ENCODE results near the gene RPS14.

The RPS14 gene

GRCh38 chr5:150401376-150402228 lies 47.9 kb downstream of the RPS14 start:
- Histone ChIP-seq H3K27me3 (replicated peaks; ENCODE audit: control insufficient read depth, insufficient read depth, low read length) (no peaks in the 10 kb centered on the region), H3K4me3 (replicated peaks; ENCODE audit: low read depth, low read length) (no peak overlapping the region), H3K36me3 (ENCODE audit: control insufficient read depth, insufficient read depth, low read length) (peaks cover 60% of the 10 kb centered on the region)
- peak; percentile 59 for DNase-seq (ENCODE audit: extremely low read depth, insufficient read length)
- TF ChIP-seq CTCF (IDR thresholded peaks at IDR 0.05; ENCODE audit: insufficient read depth, low read length, poor library complexity, severe bottlenecking), result no peak

GRCh38 chr5:150401076-150401375 lies 48.5 kb downstream of the RPS14 start:
- no peaks in the 10 kb centered on the region for H3K27me3 ChIP-seq (replicated peaks; ENCODE audit: control insufficient read depth, insufficient read depth, low read length)
- H3K36me3 ChIP-seq (ENCODE audit: control insufficient read depth, insufficient read depth, low read length), result peaks cover 59% of the 10 kb centered on the region
- no peak overlapping the region for H3K4me3 ChIP-seq (replicated peaks; ENCODE audit: low read depth, low read length)
- no peak for TF ChIP-seq CTCF (IDR thresholded peaks at IDR 0.05; ENCODE audit: insufficient read depth, low read length, poor library complexity, severe bottlenecking)
- no peak for DNase-seq (ENCODE audit: extremely low read depth, insufficient read length)

GRCh38 chr5:150400316-150401075 lies 49.0 kb downstream of the RPS14 start:
- H3K27me3 ChIP-seq (replicated peaks; ENCODE audit: control insufficient read depth, insufficient read depth, low read length), result no peaks in the 10 kb centered on the region
- TF ChIP-seq CTCF (IDR thresholded peaks at IDR 0.05; ENCODE audit: insufficient read depth, low read length, poor library complexity, severe bottlenecking), result no peak
- peak; percentile 73 for DNase-seq (ENCODE audit: extremely low read depth, insufficient read length)
- H3K36me3 ChIP-seq (ENCODE audit: control insufficient read depth, insufficient read depth, low read length), result peaks cover 58% of the 10 kb centered on the region
- no peak overlapping the region for H3K4me3 ChIP-seq (replicated peaks; ENCODE audit: low read depth, low read length)

- Histone ChIP-seq H3K4me3 (replicated peaks; ENCODE audit: low read depth, low read length) (no peak overlapping the region), H3K27me3 (replicated peaks; ENCODE audit: control insufficient read depth, insufficient read depth, low read length) (no peaks in the 10 kb centered on the region), H3K36me3 (ENCODE audit: control insufficient read depth, insufficient read depth, low read length) (peaks cover 55% of the 10 kb centered on the region)
- no peak for TF ChIP-seq CTCF (IDR thresholded peaks at IDR 0.05; ENCODE audit: insufficient read depth, low read length, poor library complexity, severe bottlenecking)
- peak; percentile 76 for DNase-seq (ENCODE audit: extremely low read depth, insufficient read length)
These were observed 49.9 kb downstream of the RPS14 start for GRCh38 chr5:150399524-150400211.

GRCh38 chr5:150398722-150399523 lies 50.6 kb downstream of the RPS14 start:
- TF ChIP-seq CTCF (IDR thresholded peaks at IDR 0.05; ENCODE audit: insufficient read depth, low read length, poor library complexity, severe bottlenecking), result peak; percentile 76
- Histone ChIP-seq H3K4me3 (replicated peaks; ENCODE audit: low read depth, low read length) (no peak overlapping the region), H3K27me3 (replicated peaks; ENCODE audit: control insufficient read depth, insufficient read depth, low read length) (no peaks in the 10 kb centered on the region), H3K36me3 (ENCODE audit: control insufficient read depth, insufficient read depth, low read length) (peaks cover 52% of the 10 kb centered on the region)
- peak; percentile 78 for DNase-seq (ENCODE audit: extremely low read depth, insufficient read length)
